Fibroblast of lung (primary cell): ENCODE data around the gene HMX1. TPM values are rescaled to one million over a fixed set of nuclear protein-coding genes. Genes with fewer than 3 reads are reported as not detected.

ENCODE experiments used
- DNase-seq, 2 donors: peaks; one replicate each; pipeline versions ENCODE4 v3.0.0 to v3.0.0-alpha.2; 2010; ENCODE audit warnings: low read depth in 2 of 2
- H2AFZ ChIP-seq: 2 replicates; pipeline ENCODE4 v1.5.1; 2012; ENCODE audit warnings: low read length, control low read depth, inconsistent platforms
- H3K27ac ChIP-seq: 2 replicates; pipeline ENCODE4 v1.5.1; 2011; ENCODE audit warnings: low read length, control low read depth; ENCODE audit not compliant: insufficient read depth
- H3K27me3 ChIP-seq: 2 replicates; pipeline ENCODE4 v1.5.1; 2011; ENCODE audit warnings: mild to moderate bottlenecking, low read length; ENCODE audit not compliant: control insufficient read depth, insufficient read depth
- H3K36me3 ChIP-seq: 2 replicates; pipeline ENCODE4 v1.5.1; 2011; ENCODE audit warnings: low read length; ENCODE audit not compliant: control insufficient read depth, insufficient read depth
- H3K4me1 ChIP-seq: 2 replicates; pipeline ENCODE4 v1.5.1; 2011; ENCODE audit warnings: low read length; ENCODE audit not compliant: control insufficient read depth, insufficient read depth; ENCODE audit errors: extremely low read depth
- H3K4me2 ChIP-seq: 2 replicates; pipeline ENCODE4 v1.5.1; 2011; ENCODE audit warnings: low read length, control low read depth; ENCODE audit not compliant: insufficient read depth; ENCODE audit errors: extremely low read depth
- H3K4me3 ChIP-seq, 4 experiments: fragments of 200-600 bp in 1 of 4; sonication (generic) in 1 of 4; replicated peaks in 1 of 4; 2 replicates each; pipeline ENCODE4 v1.5.1; 2011 to 2016; ENCODE audit warnings: low read length in 4 of 4, low read depth in 3 of 4, mild to moderate bottlenecking in 3 of 4, control low read depth in 2 of 4, inconsistent platforms in 1 of 4, mixed read lengths in 1 of 4; ENCODE audit not compliant: insufficient read depth in 1 of 4; ENCODE audit errors: control extremely low read depth in 1 of 4
- H3K79me2 ChIP-seq: 2 replicates; pipeline ENCODE4 v1.5.1; 2012; ENCODE audit warnings: mild to moderate bottlenecking, low read length, inconsistent platforms; ENCODE audit not compliant: control insufficient read depth, insufficient read depth
- H3K9ac ChIP-seq: 2 replicates; pipeline ENCODE4 v1.5.1; 2011; ENCODE audit warnings: mild to moderate bottlenecking, low read length, control low read depth; ENCODE audit not compliant: insufficient read depth
- H3K9me3 ChIP-seq: 2 replicates; pipeline ENCODE4 v1.5.1; 2012; ENCODE audit warnings: low read depth, low read length; ENCODE audit not compliant: control insufficient read depth, insufficient read depth
- H4K20me1 ChIP-seq: 2 replicates; pipeline ENCODE4 v1.5.1; 2011; ENCODE audit warnings: low read length; ENCODE audit not compliant: control insufficient read depth, insufficient read depth; ENCODE audit errors: extremely low read depth
- EZH2 ChIP-seq: IDR thresholded peaks from 2 replicates; pipeline ENCODE4 v1.5.1; 2012; ENCODE audit warnings: low read length, control low read depth, mild to moderate bottlenecking; ENCODE audit errors: missing control alignments
- polyA plus RNA-seq, 2 donors: library from polyadenylated mRNA; depleted of rRNA in 1 of 2; stranded (reverse) in 1 of 2; unstranded in 1 of 2; fragments of >200 nt; gene quantifications; 2 replicates each; pipeline ENCODE4 v1.2.1, GENCODE V29; 2011 to 2012; ENCODE audit warnings: missing spikeins in 1 of 2
- total RNA-seq: library from RNA; depleted of rRNA; stranded (reverse); fragments of >200 nt; gene quantifications from 2 replicates; pipeline ENCODE4 v1.2.1, GENCODE V29; 2014
- TF ChIP-seq, protein P1 (sequence below), 2 donors: IDR thresholded peaks in 1 of 2; conservative IDR thresholded peaks in 1 of 2; 1 replicate in 1 of 2; 2 replicates in 1 of 2; pipeline ENCODE4 v1.5.1; 2011 to 2012; ENCODE audit warnings: low read length in 2 of 2, control low read depth in 1 of 2, inconsistent platforms in 1 of 2, low read depth in 1 of 2, mild to moderate bottlenecking in 1 of 2

Gene HMX1
- total and polyA plus RNA-seq, 2 donors (not counting 1 experiment from before 2014, with no cell fraction given) = not detected

DNA sequence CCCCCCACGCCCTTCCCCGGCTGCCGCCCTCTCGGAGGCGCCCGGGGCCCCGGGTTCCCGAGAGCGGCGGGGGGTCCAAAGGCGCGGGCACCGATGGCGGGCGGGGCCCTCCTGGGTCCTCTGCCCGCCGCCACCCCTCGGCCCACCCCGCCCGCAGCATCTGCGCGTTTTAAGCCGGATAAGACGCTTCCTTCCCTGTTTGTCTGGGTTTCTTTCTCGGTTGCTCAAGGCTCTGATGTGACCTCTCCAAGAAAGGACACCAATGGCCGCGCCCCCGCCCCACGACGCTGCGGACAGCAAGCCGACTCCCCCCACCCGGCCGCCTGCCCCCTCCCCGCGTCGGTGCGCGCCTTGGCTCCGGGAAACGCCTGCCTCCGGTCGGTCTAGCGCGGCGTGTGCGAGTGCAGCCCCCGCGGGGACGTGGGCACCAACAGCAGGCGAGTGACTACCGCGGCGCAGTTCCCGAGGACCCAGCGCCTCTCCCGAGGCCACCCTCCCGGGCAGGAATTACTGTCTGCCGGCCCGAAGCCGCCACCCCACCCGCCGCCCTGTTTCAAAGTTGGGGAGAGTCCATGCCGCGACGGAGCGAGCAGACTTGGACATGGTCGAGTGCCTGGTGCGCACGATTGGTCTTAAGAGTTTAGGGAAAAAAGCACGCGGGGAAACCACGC lies 21.1 kb upstream of the HMX1 start:
- Histone ChIP-seq H4K20me1 (no peaks in the 10 kb centered on the region), H3K4me2 (no peak overlapping the region), H3K36me3 (no peaks in the 10 kb centered on the region), H2AFZ (no peak overlapping the region), H3K9me3 (no peaks in the 10 kb centered on the region), H3K79me2 (no peaks in the 10 kb centered on the region), H3K27me3 (peaks cover 13% of the 10 kb centered on the region), H3K9ac (no peak overlapping the region), H3K27ac (no peak overlapping the region), H3K4me3 (no peak overlapping the region), H3K4me1 (no peaks in the 10 kb centered on the region)
- TF ChIP-seq, protein P1, sequence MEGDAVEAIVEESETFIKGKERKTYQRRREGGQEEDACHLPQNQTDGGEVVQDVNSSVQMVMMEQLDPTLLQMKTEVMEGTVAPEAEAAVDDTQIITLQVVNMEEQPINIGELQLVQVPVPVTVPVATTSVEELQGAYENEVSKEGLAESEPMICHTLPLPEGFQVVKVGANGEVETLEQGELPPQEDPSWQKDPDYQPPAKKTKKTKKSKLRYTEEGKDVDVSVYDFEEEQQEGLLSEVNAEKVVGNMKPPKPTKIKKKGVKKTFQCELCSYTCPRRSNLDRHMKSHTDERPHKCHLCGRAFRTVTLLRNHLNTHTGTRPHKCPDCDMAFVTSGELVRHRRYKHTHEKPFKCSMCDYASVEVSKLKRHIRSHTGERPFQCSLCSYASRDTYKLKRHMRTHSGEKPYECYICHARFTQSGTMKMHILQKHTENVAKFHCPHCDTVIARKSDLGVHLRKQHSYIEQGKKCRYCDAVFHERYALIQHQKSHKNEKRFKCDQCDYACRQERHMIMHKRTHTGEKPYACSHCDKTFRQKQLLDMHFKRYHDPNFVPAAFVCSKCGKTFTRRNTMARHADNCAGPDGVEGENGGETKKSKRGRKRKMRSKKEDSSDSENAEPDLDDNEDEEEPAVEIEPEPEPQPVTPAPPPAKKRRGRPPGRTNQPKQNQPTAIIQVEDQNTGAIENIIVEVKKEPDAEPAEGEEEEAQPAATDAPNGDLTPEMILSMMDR (conservative IDR thresholded peaks at IDR 0.05 in 1 of 2, IDR thresholded peaks at IDR 0.05 in 1 of 2; ENCODE audit: low read depth in 1 of 2, low read length in 2 of 2) = no peak
- no peak for TF ChIP-seq EZH2
- no peak for DNase-seq

- H2AFZ ChIP-seq = no peak overlapping the region
- peaks cover 13% of the 10 kb centered on the region for H3K27me3 ChIP-seq
- no peak overlapping the region for H3K27ac ChIP-seq
- H3K4me3 ChIP-seq = no peak overlapping the region
- H3K4me1 ChIP-seq = no peaks in the 10 kb centered on the region
- no peaks in the 10 kb centered on the region for H3K79me2 ChIP-seq
- no peak for TF ChIP-seq EZH2
- TF ChIP-seq, protein P1 (conservative IDR thresholded peaks at IDR 0.05 in 1 of 2, IDR thresholded peaks at IDR 0.05 in 1 of 2; ENCODE audit: low read depth in 1 of 2, low read length in 2 of 2) = no peak
- DNase-seq = no peak
- no peak overlapping the region for H3K9ac ChIP-seq
- no peak overlapping the region for H3K4me2 ChIP-seq
- no peaks in the 10 kb centered on the region for H3K9me3 ChIP-seq
- H3K36me3 ChIP-seq = no peaks in the 10 kb centered on the region
- no peaks in the 10 kb centered on the region for H4K20me1 ChIP-seq
Observed at GRCh38 chr4:8891646-8892555, 20.3 kb upstream of the HMX1 start.

DNA sequence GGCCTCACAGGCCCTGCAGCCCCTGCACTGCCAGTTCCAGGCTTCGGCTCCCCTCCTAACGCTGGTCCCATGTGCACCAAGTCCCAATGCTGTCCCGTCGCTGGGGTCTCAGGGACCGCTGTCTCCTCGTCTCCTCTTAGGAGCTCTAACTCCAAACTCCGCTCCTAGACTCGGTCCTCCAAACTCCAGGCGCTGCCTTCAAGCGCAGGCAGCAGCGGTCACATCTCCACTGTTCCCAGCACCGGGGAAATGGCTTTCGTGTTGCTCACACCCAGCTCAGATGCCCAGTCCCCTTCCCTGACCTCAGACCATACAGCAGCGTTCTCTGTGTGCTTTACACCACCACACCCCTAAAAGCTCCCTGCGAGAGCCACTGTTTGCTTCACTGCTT lies 19.6 kb upstream of the HMX1 start:
- Histone ChIP-seq H3K4me3 (no peak overlapping the region), H3K36me3 (no peaks in the 10 kb centered on the region), H2AFZ (no peak overlapping the region), H3K9me3 (no peaks in the 10 kb centered on the region), H3K27me3 (peaks cover 13% of the 10 kb centered on the region), H4K20me1 (no peaks in the 10 kb centered on the region), H3K4me2 (no peak overlapping the region), H3K79me2 (no peaks in the 10 kb centered on the region), H3K4me1 (no peaks in the 10 kb centered on the region), H3K9ac (no peak overlapping the region), H3K27ac (no peak overlapping the region)
- no peak for TF ChIP-seq EZH2
- TF ChIP-seq, protein P1 (conservative IDR thresholded peaks at IDR 0.05 in 1 of 2, IDR thresholded peaks at IDR 0.05 in 1 of 2; ENCODE audit: low read depth in 1 of 2, low read length in 2 of 2) = no peak
- no peak for DNase-seq
